K562 (cell line): ENCODE results near the gene BNIPL. TPM values are rescaled to one million over a fixed set of nuclear protein-coding genes. Genes with fewer than 3 reads are reported as not detected.

Experiments used
- CBFB ChIP-seq: sonication (generic); formaldehyde crosslinking; IDR thresholded peaks from 2 replicates; pipeline ENCODE4 v1.4.0; 2020; ENCODE audit warnings: mild to moderate bottlenecking, missing genetic modification reagents
- ESRRB ChIP-seq: fragments of 250-450 bp; sonication (Bioruptor Pico); IDR thresholded peaks from 2 replicates; pipeline ENCODE4 v1.5.0; 2020; ENCODE audit warnings: mild to moderate bottlenecking, moderate library complexity, borderline replicate concordance
- MEF2A ChIP-seq: IDR thresholded peaks from 2 replicates; pipeline ENCODE4 v1.6.1; 2011; ENCODE audit warnings: low read depth, mild to moderate bottlenecking, low read length, moderate library complexity; ENCODE audit not compliant: control insufficient read depth
- MYBL2 ChIP-seq, 2 experiments: fragments of 450-650 bp in 1 of 2; sonication (generic) in 1 of 2; formaldehyde crosslinking in 1 of 2; IDR thresholded peaks; 2 replicates each; pipeline versions ENCODE4 v1.6.1 to v1.8.1; 2017 to 2022; ENCODE audit warnings: borderline replicate concordance in 1 of 2, inconsistent platforms in 1 of 2, low read depth in 1 of 2, mild to moderate bottlenecking in 1 of 2, missing genetic modification reagents in 1 of 2, moderate library complexity in 1 of 2
- POLR2H ChIP-seq: IDR thresholded peaks from 2 replicates; pipeline ENCODE4 v1.6.1; 2016; ENCODE audit warnings: missing genetic modification characterization, low read depth, mild to moderate bottlenecking, control low read depth, missing compliant biosample characterization, moderate library complexity
- RAD21 ChIP-seq, 2 experiments: fragments of 250-450 bp in 1 of 2; fragments of 450-650 bp in 1 of 2; sonication (Bioruptor Pico) in 1 of 2; formaldehyde crosslinking in 1 of 2; IDR thresholded peaks in 1 of 2; conservative IDR thresholded peaks in 1 of 2; 2 replicates each; pipeline versions ENCODE4 v1.4.0 to v1.8.0; 2020 to 2022; ENCODE audit warnings: mild to moderate bottlenecking in 2 of 2, moderate library complexity in 1 of 2
- SIN3B ChIP-seq: fragments of 450-650 bp; IDR thresholded peaks from 2 replicates; pipeline ENCODE4 v1.6.1; 2017; ENCODE audit warnings: low read depth, mild to moderate bottlenecking, moderate library complexity
- STAT5B ChIP-seq: fragments of 250-450 bp; sonication (Bioruptor Pico); IDR thresholded peaks from 2 replicates; pipeline ENCODE4 v1.8.0; 2021; ENCODE audit warnings: mild to moderate bottlenecking, inconsistent platforms
- XRCC3 ChIP-seq: fragments of 450-650 bp; IDR thresholded peaks from 2 replicates; pipeline ENCODE4 v1.6.1; 2017; ENCODE audit warnings: mild to moderate bottlenecking, moderate library complexity
- ZNF23 ChIP-seq: fragments of 250-450 bp; sonication (Bioruptor Pico); IDR thresholded peaks from 2 replicates; pipeline ENCODE4 v1.4.0; 2020; ENCODE audit warnings: mild to moderate bottlenecking
- ZNF239 ChIP-seq: fragments of 250-450 bp; sonication (Bioruptor Pico); IDR thresholded peaks from 2 replicates; pipeline ENCODE4 v1.4.0; 2020; ENCODE audit warnings: mild to moderate bottlenecking
- ZNF274 ChIP-seq: IDR thresholded peaks from 2 replicates; pipeline ENCODE4 v1.6.1; 2011; ENCODE audit warnings: low read depth, mild to moderate bottlenecking, low read length, moderate library complexity, borderline replicate concordance
- ZNF644 ChIP-seq: fragments of 200-800 bp; sonication (Bioruptor generic); IDR thresholded peaks from 2 replicates; pipeline ENCODE4 v1.6.1; 2016; ENCODE audit warnings: low read depth, missing genetic modification characterization, missing compliant biosample characterization
- ZNF699 ChIP-seq: fragments of 250-450 bp; sonication (Bioruptor Pico); IDR thresholded peaks from 2 replicates; pipeline ENCODE4 v1.8.0; 2021; ENCODE audit warnings: mild to moderate bottlenecking, moderate library complexity; ENCODE audit not compliant: insufficient replicate concordance
- polyA plus RNA-seq, 8 experiments: library from polyadenylated mRNA; depleted of rRNA in 4 of 8; stranded (reverse) in 5 of 8; unstranded in 3 of 8; fragments of >200 nt; fragmentation: Nextera tagmentation in 2 of 8; fragmentation: Illumina TruSeq in 1 of 8; extraction: Ambion mirVana in 2 of 8; extraction: Trizol in 1 of 8; gene quantifications; 2 replicates each; pipeline versions ENCODE4 v1.2.1 to v1.2.3, GENCODE V29; 2011 to 2014; ENCODE audit warnings: inconsistent platforms in 1 of 8, missing spikeins in 1 of 8
- total RNA-seq, 7 experiments: library from RNA; depleted of rRNA in 6 of 7; stranded (reverse); fragments of >200 nt in 6 of 7; fragmentation: Illumina TruSeq in 2 of 7; extraction: Trizol in 2 of 7; gene quantifications; 2 replicates each; pipeline versions ENCODE4 v1.2.1 to v1.2.3, GENCODE V29; 2011 to 2021; ENCODE audit warnings: low replicate concordance in 1 of 7
- TF ChIP-seq, protein P1 (sequence below), 2 experiments: fragments of 450-650 bp in 1 of 2; sonication (generic) in 1 of 2; formaldehyde crosslinking in 1 of 2; IDR thresholded peaks; 2 replicates each; pipeline versions ENCODE4 v1.7.1 to v1.9.0; 2016 to 2022; ENCODE audit warnings: inconsistent platforms in 1 of 2, mild to moderate bottlenecking in 1 of 2, missing genetic modification reagents in 1 of 2
- TF ChIP-seq, protein P2 (sequence below): fragments of 450-650 bp; formaldehyde crosslinking; IDR thresholded peaks from 2 replicates; pipeline ENCODE4 v1.4.0; 2020; ENCODE audit warnings: mild to moderate bottlenecking

BNIPL gene
- total and polyA plus RNA-seq, 9 of the 15 experiments (the other 6 are each of a cell fraction or from before 2014, with no cell fraction given) = 0.08 to 1.4 (median 0.68) TPM

DNA sequence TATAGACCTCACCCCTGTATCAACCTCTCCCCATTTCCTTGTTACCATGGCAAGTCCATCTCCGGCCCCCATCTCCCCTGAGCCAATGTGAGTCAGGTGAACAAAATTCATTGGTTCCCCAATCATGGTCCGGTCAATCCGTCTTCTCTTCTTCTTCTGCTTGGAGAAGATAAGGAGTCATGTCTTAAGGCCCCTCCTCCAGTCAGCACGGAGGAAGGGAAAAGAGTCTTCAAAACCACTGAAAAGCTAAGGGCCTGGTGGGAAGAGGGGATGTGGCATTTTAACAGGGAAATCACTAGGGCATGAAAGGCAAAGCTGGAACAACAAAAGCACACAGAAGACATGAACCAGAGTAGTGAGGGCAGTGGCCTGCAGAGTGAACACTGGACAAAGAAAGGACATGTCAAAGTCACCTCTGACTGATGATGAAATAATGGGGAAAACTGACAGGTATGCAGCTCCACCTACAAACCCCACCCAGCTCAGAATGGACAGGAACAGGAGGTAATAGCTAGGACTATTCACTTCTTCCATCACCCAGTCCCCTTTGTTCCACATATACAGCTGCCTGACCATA is 18.7 kb downstream of the BNIPL start (continued):
- TF ChIP-seq, protein P1, sequence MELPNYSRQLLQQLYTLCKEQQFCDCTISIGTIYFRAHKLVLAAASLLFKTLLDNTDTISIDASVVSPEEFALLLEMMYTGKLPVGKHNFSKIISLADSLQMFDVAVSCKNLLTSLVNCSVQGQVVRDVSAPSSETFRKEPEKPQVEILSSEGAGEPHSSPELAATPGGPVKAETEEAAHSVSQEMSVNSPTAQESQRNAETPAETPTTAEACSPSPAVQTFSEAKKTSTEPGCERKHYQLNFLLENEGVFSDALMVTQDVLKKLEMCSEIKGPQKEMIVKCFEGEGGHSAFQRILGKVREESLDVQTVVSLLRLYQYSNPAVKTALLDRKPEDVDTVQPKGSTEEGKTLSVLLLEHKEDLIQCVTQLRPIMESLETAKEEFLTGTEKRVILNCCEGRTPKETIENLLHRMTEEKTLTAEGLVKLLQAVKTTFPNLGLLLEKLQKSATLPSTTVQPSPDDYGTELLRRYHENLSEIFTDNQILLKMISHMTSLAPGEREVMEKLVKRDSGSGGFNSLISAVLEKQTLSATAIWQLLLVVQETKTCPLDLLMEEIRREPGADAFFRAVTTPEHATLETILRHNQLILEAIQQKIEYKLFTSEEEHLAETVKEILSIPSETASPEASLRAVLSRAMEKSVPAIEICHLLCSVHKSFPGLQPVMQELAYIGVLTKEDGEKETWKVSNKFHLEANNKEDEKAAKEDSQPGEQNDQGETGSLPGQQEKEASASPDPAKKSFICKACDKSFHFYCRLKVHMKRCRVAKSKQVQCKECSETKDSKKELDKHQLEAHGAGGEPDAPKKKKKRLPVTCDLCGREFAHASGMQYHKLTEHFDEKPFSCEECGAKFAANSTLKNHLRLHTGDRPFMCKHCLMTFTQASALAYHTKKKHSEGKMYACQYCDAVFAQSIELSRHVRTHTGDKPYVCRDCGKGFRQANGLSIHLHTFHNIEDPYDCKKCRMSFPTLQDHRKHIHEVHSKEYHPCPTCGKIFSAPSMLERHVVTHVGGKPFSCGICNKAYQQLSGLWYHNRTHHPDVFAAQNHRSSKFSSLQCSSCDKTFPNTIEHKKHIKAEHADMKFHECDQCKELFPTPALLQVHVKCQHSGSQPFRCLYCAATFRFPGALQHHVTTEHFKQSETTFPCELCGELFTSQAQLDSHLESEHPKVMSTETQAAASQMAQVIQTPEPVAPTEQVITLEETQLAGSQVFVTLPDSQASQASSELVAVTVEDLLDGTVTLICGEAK (IDR thresholded peaks at IDR 0.05) = no peak
- TF ChIP-seq, protein P1 (CRISPR knock-in tag; IDR thresholded peaks at IDR 0.05) = no peak
- TF ChIP-seq ZNF644 (tag) = no peak; the same call in 1 of the 2 replicates
- TF ChIP-seq, protein P2, sequence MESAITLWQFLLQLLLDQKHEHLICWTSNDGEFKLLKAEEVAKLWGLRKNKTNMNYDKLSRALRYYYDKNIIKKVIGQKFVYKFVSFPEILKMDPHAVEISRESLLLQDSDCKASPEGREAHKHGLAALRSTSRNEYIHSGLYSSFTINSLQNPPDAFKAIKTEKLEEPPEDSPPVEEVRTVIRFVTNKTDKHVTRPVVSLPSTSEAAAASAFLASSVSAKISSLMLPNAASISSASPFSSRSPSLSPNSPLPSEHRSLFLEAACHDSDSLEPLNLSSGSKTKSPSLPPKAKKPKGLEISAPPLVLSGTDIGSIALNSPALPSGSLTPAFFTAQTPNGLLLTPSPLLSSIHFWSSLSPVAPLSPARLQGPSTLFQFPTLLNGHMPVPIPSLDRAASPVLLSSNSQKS (CRISPR knock-in tag) = no peak
- TF ChIP-seq ZNF23 = no peak
- 0 out of 4 replicates have a peak, but pooled peaks of 1 of the 2 experiments have one; percentile 4 for TF ChIP-seq RAD21 (CRISPR knock-in tag; conservative IDR thresholded peaks at IDR 0.05 in 1 of 2, IDR thresholded peaks at IDR 0.05 in 1 of 2)
- no peak; the same call in 1 of the 2 replicates for TF ChIP-seq ZNF239 (CRISPR knock-in tag)
- TF ChIP-seq SIN3B = no peak
- no peak for TF ChIP-seq STAT5B (CRISPR knock-in tag)
- no peak for TF ChIP-seq MEF2A
- no peak for TF ChIP-seq XRCC3
- TF ChIP-seq MYBL2 (IDR thresholded peaks at IDR 0.05; ENCODE audit: low read depth) = no peak; the same call in 1 of the 2 replicates
- TF ChIP-seq MYBL2 (CRISPR knock-in tag; IDR thresholded peaks at IDR 0.05; ENCODE audit: borderline replicate concordance) = no peak
- TF ChIP-seq POLR2H (tag) = peak; percentile 48
- no peak for TF ChIP-seq ZNF699 (CRISPR knock-in tag)
- no peak for TF ChIP-seq ZNF274
- no peak for TF ChIP-seq CBFB (CRISPR knock-in tag)
- TF ChIP-seq ESRRB (CRISPR knock-in tag) = no peak
